Measurements from ENCODE around the gene PRICKLE3.
"Not testable (repeated sequence)": the region's sequence is repeated elsewhere in the genome, so short reads cannot be mapped to it uniquely, and the experiment has no call there.

Gene PRICKLE3

GRCh38 chrX:49187028-49187394, 838 bp upstream of the PRICKLE3 start:
- no peak for DNase-seq (ENCODE audit: low read depth, low spot score)
- H3K27ac ChIP-seq = peak overlapping the region; percentile 80

DNA sequence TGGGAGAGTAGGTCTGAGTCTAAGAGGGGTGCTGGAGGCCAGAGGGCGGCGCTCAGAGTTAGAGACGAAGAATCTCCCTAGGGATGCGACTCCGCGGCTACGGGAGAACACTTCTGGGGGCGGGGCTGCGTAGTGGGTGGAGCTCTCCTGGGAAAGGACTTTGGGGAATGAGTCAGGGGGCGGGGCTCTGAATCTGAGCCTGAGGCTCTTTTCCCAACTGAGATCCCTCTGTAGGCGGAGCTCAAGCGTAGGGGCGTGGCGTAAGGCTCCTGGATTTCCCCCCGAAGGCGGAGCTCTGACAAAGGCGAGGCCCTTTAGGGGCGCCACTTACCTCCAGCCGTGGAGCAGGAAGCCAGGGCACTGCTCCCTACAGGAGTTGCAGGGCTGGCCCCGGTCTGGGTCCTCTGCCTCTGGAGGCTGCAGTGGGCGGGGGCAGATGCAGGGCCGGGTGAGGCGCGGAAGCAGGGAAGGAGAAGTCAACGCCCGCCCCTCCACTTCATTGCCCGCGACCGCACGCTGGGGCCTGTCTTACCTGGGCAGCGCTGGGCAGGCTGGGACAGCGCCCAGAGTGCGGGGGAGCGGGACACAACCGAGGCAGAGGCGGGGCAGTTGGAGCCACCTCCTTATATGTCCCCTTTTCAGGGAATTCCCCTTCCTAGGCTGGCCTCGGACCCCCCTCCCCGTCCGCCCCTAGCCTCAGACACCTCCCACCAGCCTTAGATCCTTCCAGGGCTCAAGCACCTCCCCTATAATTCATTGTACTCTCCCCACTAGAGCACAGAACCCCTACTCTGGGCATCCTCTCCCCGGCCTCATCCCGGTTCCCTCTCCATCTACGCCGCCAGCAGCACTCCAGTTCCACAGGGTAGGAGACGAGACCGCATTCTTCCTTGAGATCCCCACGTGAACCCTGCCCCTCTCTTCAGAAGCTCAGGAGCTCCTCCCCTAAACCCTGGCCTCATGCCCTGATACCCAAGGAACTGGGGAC, 1.6 kb downstream of the PRICKLE3 start:
- peak; percentile 64 for DNase-seq (ENCODE audit: low read depth, low spot score)
- H3K27ac ChIP-seq = peak overlapping the region; percentile 80

- peak overlapping the region; percentile 80 for H3K27ac ChIP-seq
- no peak for DNase-seq (ENCODE audit: low read depth, low spot score)
Measured at GRCh38 chrX:49183701-49184281, 2.4 kb downstream of the PRICKLE3 start.

GRCh38 chrX:49179358-49179757, 6.8 kb downstream of the PRICKLE3 start:
- DNase-seq (ENCODE audit: low read depth, low spot score) = no peak
- no peak overlapping the region for H3K27ac ChIP-seq

DNA sequence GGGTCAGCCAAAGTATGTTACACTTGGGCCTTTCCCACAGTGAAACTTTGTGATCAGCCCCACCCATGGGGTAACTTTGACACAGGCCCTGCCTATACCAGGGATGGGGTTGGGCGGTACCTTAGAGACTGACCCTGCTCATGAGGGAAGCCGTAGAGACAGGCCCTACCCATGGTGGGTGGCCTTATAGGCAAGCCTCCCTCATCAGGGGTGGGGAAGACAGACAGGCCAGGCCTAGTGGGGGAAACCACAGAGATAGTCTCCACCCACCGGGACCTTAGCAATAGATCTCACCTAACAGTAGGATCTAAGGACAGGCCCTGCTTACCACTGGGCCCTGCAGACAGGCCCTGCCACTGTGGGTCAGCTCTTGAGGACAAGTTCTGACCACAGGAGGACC, 7.6 kb downstream of the PRICKLE3 start:
- no peak for DNase-seq (ENCODE audit: low read depth, low spot score)
- no peak overlapping the region for H3K27ac ChIP-seq

GRCh38 chrX:49177873-49178480, 8.2 kb downstream of the PRICKLE3 start:
- H3K27ac ChIP-seq = peak overlapping the region; percentile 83
- no peak for DNase-seq (ENCODE audit: low read depth, low spot score)

- H3K27ac ChIP-seq = peak overlapping the region; percentile 83
- DNase-seq (ENCODE audit: low read depth, low spot score) = no peak
Measured at GRCh38 chrX:49177338-49177833, 8.8 kb downstream of the PRICKLE3 start.

DNA sequence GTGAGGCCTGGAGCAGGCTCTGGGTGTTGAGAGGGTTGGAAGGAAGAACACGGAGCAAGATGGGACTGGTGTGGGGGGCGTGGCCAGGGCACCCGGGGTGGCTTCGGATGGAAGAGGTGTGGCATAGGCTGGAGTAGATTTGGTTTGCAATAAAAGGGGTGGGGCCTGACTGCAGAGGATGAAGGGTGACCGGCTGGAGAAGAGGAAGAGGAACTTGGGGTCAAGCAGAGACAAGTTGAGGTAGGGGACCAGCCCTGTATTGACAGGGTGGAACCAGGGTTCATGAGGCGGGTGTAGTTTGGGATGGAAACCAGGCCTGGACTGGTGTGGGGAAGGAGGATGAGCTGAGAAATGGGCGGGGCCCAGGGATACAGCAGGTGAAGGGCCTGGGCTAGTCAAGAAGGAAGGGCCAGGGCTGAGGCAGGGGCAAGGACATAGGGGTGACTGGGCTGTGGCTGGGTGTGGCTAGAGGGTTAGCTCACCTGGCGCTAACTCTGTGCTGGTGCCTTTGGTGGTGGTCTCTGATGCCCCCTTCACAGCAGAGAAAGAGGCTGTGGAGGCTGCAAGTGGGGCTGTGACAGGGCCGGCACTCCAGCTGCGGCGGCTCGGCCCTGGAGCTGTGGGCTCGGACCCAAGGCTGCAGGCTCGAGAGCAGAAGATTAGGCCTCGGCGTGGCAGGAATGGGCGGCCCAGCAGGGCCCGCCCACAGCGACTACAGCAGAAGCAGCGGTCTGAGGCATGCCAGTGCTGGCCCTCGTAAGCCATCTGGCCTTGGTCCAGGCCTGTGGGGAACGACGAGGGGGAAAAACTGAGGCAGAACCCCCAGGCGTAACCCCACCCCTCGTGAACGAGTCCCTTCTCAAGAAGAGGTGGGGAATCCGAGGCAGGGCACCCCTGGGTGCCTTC, 9.5 kb downstream of the PRICKLE3 start:
- peak overlapping the region; percentile 83 for H3K27ac ChIP-seq
- no peak for DNase-seq (ENCODE audit: low read depth, low spot score)

GRCh38 chrX:49175435-49176274, 10.5 kb downstream of the PRICKLE3 start:
- H3K27ac ChIP-seq = peak overlapping the region; percentile 83
- DNase-seq (ENCODE audit: low read depth, low spot score) = no peak

DNA sequence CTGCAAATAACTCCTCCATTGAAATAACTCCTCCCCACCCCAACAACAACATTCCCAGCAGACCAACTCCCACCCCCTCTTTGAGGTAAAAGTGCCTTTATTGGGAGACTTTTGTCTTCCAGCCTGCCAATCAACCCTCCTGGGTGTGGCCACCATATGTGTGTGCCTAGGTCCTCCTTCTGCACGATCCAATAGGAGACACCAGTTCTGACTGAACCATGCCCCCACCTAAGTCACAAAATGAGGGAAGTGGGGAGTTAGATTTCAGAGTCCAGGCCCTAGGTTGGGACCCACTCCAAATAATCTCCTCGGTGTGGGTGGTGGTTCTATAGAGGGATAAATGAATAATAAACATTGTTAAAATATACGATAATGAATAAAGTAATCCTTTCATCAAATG, 11.4 kb downstream of the PRICKLE3 start:
- no peak for DNase-seq (ENCODE audit: low read depth, low spot score)
- peak overlapping the region; percentile 83 for H3K27ac ChIP-seq

DNA sequence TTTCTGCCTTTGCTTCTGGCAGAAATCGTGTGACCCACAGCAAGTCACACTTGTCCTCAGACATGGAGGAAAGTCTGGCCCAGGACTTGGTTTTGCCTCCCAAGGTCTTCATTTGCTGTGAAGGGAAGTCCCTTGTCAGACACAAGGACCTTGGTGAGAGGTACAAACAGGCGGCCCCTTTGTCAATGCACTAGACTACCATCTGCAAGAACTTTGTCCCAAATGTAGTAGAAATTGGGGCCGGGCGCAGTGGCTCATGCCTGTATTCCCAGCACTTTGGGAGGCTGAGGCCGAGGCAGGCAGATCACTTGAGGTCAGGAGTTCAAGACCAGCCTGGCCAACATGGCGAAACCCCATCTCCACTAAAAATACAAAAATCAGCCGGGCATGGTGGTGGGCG, 12.6 kb downstream of the PRICKLE3 start:
- not testable (repeated sequence) for DNase-seq (ENCODE audit: low read depth, low spot score)
- peak overlapping the region; percentile 88 for H3K27ac ChIP-seq

DNA sequence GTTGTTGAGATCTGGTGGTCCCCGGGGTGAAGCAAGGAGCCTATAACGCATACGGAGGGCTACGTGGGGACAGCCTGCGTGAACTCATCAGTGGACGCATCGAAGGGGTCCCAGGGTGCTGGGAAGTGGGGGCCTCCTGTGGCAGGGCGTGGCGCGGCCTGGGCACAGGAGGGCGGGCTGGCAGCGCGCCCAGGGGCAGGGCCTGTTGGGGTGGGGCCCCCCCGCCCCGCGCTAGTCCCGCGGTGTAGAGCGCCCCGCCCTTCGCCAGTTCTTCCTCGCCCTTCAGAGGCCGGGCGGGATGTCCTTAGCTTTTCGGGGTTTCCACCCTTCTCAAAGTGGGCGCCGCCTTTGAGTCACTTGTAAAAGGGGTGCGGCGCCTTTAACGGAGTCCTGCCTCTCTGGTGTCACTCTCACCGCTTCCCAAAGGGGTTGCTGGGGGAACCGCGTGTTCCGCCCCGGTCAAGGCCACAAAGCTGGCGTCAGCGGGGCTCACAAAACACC, 13.8 kb downstream of the PRICKLE3 start:
- H3K27ac ChIP-seq = peak overlapping the region; percentile 88
- no peak for DNase-seq (ENCODE audit: low read depth, low spot score)

- no peak for DNase-seq (ENCODE audit: low read depth, low spot score)
- peak within 1 kb of the TSS; percentile 88 for H3K27ac ChIP-seq
Measured at GRCh38 chrX:49171752-49172279, 14.4 kb downstream of the PRICKLE3 start, which contains the start of gene PLP2. Gene PLP2, plus strand, starts transcription at chrX:49171898. Its CDS starts 103 bp downstream, at chrX:49172001.

DNA sequence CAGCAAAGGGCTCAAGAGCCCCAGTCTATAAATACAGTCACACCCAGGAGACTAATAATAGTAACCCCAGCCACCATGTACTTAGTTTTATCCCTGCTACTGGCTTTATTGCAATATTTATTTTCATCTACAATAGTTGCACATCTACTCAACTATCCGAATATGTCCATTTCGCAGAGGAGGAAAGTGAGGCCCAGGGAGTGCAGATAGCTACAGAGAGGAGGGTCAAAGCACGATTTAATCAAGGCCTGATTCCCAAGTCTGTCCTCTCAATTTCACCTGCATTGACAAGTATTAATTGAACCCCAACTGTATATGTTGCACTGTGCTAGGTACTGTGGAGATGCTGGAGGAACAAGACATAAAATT, 18.4 kb downstream of the PRICKLE3 start:
- peak overlapping the region; percentile 97 for H3K27ac ChIP-seq
- DNase-seq (ENCODE audit: low read depth, low spot score) = no peak

DNA sequence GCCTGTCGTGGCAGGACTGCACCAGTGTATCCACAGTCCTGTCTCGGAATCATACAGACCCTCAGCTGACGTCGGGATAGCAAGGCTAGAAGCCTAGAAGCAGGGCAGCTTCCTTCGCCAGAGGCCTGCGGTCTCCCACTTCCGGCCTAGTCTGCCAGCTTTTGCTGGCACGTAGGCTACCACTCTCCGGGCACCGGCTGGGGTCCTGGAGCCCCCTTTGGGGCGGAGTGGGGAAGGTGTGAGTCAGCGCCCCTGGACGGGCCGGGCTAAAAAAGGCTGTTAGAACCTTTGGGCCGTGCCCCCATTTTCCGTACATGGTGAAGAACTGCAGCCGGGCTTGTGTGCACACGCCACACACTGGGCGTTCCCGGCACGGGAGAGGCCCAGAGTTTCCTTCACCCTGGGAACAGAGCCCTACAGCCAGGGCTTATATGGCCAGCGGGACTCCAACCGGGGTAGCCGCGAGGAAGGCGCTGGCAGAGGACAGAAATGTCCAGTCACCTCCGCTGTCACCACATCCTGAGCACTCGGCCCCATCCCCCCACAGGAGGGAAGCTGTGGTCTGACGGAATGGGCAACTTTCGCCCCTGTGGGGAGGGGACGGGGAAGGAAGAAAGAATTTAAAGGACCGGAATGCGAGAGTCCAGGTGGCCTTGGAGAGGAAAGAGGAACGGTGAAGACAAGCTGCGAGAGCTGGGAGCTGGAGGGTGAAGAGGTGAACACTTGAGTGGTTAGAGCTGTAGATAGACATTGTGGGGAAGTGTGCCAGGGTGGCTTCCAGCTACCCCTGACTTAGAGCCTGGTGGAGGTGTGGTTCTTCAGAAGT, 19.0 kb downstream of the PRICKLE3 start:
- DNase-seq (ENCODE audit: low read depth, low spot score) = no peak
- H3K27ac ChIP-seq = peak overlapping the region; percentile 97

DNA sequence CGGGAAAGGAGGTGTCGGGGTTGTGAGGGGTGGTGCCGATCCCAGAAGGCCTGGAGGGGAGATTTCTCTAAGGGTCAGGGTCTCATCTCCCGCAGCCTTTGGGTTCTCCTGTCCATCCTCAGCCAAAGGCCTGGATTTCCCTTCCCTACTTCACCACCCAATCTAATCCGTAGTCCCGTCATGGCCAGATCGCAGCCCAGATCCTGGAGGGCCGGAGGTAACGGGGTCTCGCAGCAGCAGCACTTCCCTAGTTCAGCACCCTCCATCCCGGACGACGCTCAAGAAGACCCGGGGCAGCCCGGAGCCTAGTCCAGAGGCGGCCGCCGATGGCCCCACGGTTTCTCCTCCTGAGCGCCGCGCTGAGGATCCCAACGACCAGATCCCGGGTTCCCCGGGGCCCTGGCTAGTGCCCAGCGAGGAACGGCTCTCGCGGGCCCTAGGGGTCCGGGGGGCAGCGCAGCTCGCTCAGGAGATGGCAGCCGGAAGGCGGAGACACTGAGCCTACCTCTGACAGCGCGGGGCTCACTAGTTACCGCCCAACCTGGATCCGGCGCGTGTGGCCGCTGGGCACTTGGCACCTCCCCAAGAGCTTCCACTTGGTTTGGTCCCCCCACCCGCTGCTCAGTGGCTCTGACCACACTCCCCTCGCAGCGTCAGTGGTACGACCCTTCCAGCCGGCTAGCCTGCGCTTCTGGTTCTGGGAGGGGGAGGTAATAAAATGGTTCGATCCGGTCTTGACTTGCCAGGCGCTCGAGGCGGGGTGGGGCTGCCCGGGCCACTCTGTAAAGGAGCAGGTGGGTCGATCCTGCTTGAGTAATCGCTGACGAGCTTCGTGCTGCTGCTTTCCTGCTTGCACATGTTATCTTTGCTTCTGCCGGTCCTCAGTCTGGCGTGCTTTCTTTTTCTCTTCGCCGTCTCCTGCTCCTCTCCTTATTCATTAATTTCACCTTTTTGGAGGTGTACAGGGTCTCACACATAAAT, 20.0 kb downstream of the PRICKLE3 start:
- H3K27ac ChIP-seq = peak overlapping the region; percentile 97
- DNase-seq (ENCODE audit: low read depth, low spot score) = peak; percentile 77
